Motor neuron (in vitro differentiated cells): Measurements from ENCODE around the gene BCAT1. TPM values are rescaled to one million over a fixed set of nuclear protein-coding genes. Genes with fewer than 3 reads are reported as not detected.

Experiments used
- ATAC-seq, 8 experiments: fragments of 200-7000 bp; cut with Tn5 transposase; replicated peaks in 6 of 8; 2 replicates each; pipeline ENCODE4 v1.8.0; 2021; ENCODE audit warnings: mild to moderate bottlenecking in 8 of 8, moderate library complexity in 8 of 8
- H3K27ac ChIP-seq, 2 donors: fragments of 250-450 bp; sonication (Bioruptor Pico); 2 replicates each; pipeline ENCODE4 v1.9.0; 2021; ENCODE audit warnings: antibody characterized with exemption in 2 of 2, mild to moderate bottlenecking in 2 of 2, moderate library complexity in 1 of 2
- H3K4me1 ChIP-seq, 2 donors: fragments of 250-450 bp; sonication (Bioruptor Pico); replicated peaks in 1 of 2; 2 replicates each; pipeline ENCODE4 v1.6.1; 2021; ENCODE audit warnings: antibody characterized with exemption in 2 of 2, mild to moderate bottlenecking in 2 of 2, moderate library complexity in 1 of 2
- H3K4me3 ChIP-seq, 5 donors: fragments of 250-450 bp; sonication (Bioruptor Pico); 2 replicates each; pipeline ENCODE4 v1.9.0; 2021; ENCODE audit warnings: antibody characterized with exemption in 5 of 5, mild to moderate bottlenecking in 5 of 5, moderate library complexity in 4 of 5
- WGBS, 10 experiments: fragments of 450-650 bp; shearing (Covaris generic); methylation state at CpG; one replicate each; pipeline ENCODE4 v1.0.0; 2022; 5-methylcytosine and 5-hydroxymethylcytosine counted together
- in situ Hi-C, 9 experiments: fragments of 400-800 bp; cut with MboI; loops; one replicate each; pipeline ENCODE4 v1.15.0; 2021; ENCODE audit warnings: low sequenced_read_pairs in 9 of 9, low pct_unique_long_range_greater_than_20kb in 2 of 9; ENCODE audit not compliant: unreplicated experiment in 9 of 9
- total RNA-seq, 8 experiments: library from RNA; unstranded; fragments of 300-600 nt; gene quantifications; 2 replicates each; pipeline versions ENCODE4 v1.2.3 to v1.2.4, GENCODE V29; 2022

Gene BCAT1
- total RNA-seq, 8 experiments from 2014 or later, result 3.1 to 181 (median 97.1) TPM

DNA sequence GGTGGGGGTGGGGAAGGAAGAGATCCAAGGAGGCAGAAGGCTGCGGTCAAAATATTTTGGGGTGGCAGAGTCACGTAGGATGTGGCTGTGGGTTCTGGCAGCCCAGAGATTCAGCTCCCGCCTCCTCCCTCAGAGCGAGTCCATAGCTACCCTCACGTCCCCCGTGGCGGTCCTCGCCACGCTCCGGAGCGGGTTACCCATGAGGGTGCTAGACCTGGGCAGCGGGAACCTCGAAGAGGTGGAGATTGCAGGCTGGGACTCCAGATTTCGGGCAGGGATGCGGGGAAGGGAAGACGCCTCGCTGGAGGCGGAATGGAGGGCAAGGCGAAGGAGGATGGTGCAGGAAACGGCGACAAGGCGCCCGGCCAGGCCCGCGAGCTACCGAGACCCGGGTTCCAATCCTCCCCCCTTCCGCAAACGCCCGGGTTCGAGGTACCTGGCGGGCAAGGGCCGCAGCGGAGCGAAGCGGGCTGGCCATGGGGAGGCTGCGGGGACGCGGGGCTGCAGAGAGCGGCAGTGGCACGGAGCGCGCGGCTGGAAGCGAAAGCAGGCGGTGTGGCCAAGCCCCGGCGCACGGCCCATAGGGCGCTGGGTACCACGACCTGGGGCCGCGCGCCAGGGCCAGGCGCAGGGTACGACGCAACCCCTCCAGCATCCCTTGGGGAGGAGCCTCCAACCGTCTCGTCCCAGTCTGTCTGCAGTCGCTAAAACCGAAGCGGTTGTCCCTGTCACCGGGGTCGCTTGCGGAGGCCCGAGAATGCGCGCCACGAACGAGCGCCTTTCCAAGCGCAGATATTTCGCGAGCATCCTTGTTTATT lies 46.2 kb downstream of the BCAT1 start:
- WGBS, 10 experiments, result 0 to 40% (median 2%) methylated on average over 1 to 27 of the region's 74 CpGs; no CpG with 5 or more reads in 3 of the 10 experiments
- peak overlapping the region; percentile 57 to 76 for H3K27ac ChIP-seq

DNA sequence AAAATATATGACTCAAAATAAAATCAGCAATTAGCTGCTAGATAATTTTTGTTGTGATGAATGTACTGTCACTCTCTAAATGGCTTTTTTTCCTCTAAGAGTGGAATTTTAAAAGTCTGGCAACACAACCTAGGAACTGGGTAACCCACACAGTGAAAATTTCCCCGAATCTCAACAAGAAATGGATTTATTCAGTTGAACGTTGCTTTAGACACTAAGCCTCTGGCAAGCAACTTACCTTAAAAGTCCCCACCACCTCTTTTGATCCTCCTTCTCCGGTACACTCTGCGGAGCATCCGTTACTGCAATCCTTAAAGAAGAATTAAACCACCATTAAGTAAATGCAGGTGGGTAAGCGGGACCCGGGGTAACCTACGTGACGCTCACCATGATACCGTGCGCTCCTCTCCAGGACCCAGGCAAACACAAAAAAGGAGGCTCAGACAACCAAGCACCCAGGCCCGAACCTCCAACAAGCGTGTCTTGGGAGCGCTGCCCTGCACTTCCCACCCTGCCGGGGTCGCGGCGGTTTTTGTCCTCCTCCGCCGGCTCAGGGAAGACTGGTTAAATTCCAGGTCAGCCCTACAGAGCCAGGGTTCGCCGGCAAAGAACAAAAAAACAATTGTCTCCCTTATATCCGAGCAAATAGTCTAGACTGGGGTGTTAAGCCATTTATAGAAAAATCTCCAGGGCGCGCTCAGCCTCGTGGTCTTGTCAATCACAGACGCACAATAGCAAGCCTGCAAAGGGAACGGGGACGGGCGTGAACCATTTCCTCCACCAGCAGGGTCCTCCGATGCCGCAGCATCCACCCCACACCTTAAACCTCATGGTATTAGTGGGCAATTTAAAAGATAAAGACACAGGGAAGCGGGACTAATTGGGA lies 47.1 kb downstream of the BCAT1 start:
- Histone ChIP-seq H3K4me3 (peak overlapping the region; percentile 27 to 47 (median 38)), H3K4me1 (peaks cover 21 to 38% of the 10 kb centered on the region in 2 donors), H3K27ac (peak overlapping the region; percentile 57 to 76)
- in situ Hi-C loops, result no loop called here
- peak in 5 of 8 experiments; percentile 54 to 65 (median 59) for ATAC-seq
- 0 to 80% (median 30%) methylated on average over 1 to 25 of the region's 33 CpGs; no CpG with 5 or more reads in 1 of the 10 experiments for WGBS, 10 experiments

More for the DNA sequence above, 46.2 kb downstream of the BCAT1 start:
- H3K4me1 ChIP-seq, result peaks cover 21 to 38% of the 10 kb centered on the region in 2 donors
- in situ Hi-C loops, result no loop called here
- peak overlapping the region; percentile 27 to 47 (median 38) for H3K4me3 ChIP-seq
- peak; percentile 40 to 80 (median 62) for ATAC-seq

DNA sequence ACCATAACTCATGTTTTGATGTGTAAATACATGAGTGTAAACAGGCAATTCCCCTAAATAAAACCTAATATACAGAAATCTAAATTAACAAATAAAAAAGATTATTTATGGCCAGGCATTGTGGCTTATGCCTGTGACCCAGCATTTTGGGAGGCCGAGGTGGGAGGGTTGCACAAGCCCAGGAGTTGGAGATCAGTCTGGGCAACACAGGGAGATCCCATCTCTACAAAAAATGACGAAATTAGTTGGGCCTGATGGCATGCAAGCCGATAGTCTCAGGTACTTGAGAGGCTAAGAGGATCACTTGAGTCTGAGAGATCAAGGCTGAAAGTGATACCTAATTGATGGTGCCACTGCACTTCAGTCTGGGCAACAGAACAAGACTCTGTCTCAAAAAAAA lies 48.7 kb downstream of the BCAT1 start:
- no peak overlapping the region for H3K27ac ChIP-seq
- 20 to 100% (median 92%) methylated on average over 1 to 3 of the region's 3 CpGs; no CpG with 5 or more reads in 1 of the 10 experiments for WGBS, 10 experiments
- ATAC-seq, result no peak
- H3K4me3 ChIP-seq, result no peak overlapping the region
- peaks cover 21 to 33% of the 10 kb centered on the region in 2 donors for H3K4me1 ChIP-seq
- in situ Hi-C loops, result no loop called here

DNA sequence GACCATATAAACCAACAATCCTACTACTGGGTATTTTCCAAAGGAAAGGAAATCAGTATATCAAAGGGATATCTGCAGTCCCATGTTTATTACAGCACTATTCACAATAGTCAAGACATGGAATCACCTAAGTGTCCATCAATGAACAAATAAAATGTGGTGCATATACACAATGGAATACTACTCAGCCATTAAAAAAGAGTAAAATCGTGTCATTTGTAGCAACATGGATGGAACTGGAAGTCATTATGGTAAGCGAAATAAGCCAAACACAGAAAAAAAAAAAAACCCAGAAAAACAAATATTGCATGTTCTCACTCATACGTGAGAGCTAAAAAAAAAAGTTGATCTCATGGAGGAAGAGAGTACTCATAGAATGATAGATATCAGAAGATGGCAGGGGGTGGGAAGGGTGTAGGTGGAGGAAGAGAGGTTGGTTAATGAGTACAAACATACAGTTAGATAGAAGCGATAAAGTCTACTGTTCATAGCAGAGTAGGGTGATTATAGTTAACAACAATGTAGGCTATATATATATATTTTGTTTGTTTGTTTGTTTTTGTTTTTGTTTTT lies 49.3 kb downstream of the BCAT1 start:
- WGBS, 10 experiments, result 78 to 100% (median 96%) methylated on average over 2 to 4 of the region's 4 CpGs
- no peak for ATAC-seq
- H3K27ac ChIP-seq, result no peak overlapping the region
- no peak overlapping the region for H3K4me3 ChIP-seq
- in situ Hi-C loops, result no loop called here
- peaks cover 23 to 28% of the 10 kb centered on the region in 2 donors for H3K4me1 ChIP-seq

DNA sequence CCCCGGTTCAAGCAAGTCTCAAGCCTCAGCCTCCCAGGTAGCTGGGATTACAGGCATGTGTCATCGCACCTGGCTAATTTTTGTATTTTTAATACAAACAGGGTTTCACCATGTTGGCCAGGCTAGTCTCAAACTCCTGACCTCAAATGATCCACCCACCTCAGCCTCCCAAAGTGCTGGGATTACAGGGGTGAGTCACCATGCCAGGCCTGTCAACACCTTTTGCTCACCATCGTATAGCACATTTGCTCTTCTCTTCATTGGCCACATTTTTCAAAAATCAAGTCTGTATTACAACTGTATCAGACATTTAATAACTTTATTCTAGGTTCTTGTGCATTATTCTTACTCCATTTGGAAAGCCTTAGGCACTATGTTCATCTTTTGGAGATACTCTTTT lies 50.3 kb downstream of the BCAT1 start:
- no peak overlapping the region for H3K4me3 ChIP-seq
- peaks cover 21 to 22% of the 10 kb centered on the region in 2 donors for H3K4me1 ChIP-seq
- WGBS, 10 experiments, result 30 to 100% (median 83%) methylated on average over 1 to 3 of the region's 3 CpGs; no CpG with 5 or more reads in 3 of the 10 experiments
- in situ Hi-C loops, result no loop called here
- ATAC-seq, result no peak
- no peak overlapping the region for H3K27ac ChIP-seq

DNA sequence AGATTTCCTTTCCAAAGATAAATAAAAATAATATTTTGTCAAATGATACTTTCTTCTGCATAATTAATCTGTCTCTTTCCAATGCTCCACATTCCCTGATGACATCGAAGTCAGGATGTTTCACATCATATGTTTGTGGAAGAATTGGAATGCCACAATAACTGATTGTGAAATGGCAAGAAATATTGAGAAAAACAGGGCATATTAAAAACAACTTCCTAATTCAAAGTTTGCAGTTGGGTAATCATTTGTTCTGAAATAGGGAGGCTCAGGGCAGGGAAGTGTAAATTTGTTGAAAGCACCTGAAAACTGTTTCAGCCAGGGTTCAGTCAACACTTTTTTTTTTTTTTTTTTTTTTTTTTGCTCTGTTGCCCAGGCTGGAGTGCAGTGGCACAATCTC lies 50.7 kb downstream of the BCAT1 start:
- 46 to 100% (median 100%) methylated on average over 1 of the region's 1 CpG; no CpG with 5 or more reads in 2 of the 10 experiments for WGBS, 10 experiments
- no peak for ATAC-seq
- H3K27ac ChIP-seq, result no peak overlapping the region
- no peak overlapping the region for H3K4me3 ChIP-seq
- in situ Hi-C loops, result no loop called here
- H3K4me1 ChIP-seq, result peaks cover 17 to 19% of the 10 kb centered on the region in 2 donors

DNA sequence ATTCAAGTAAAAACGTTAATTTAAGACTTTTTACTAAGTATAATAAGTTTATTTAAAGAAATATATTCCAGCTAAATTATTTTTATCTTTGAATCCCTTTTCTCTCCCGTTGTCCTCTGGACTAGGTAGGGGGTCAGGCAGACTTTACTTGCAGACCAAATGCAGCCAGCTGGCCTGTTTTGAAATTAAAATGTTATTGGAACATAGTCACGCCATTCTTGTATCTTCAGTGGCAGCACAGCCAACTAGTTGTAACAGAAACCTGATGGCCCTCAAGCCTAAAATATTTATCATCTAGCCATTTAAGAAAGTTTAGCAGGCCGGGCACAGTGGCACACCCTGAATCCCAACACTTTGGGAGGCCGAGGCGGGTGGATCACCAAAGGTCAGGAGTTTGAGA lies 52.7 kb downstream of the BCAT1 start:
- in situ Hi-C loops, result no loop called here
- 43 to 100% (median 88%) methylated on average over 1 to 6 of the region's 6 CpGs for WGBS, 10 experiments
- ATAC-seq, result no peak
- Histone ChIP-seq H3K4me1 (peaks cover 6 to 7% of the 10 kb centered on the region in 2 donors), H3K4me3 (no peak overlapping the region), H3K27ac (no peak overlapping the region)

DNA sequence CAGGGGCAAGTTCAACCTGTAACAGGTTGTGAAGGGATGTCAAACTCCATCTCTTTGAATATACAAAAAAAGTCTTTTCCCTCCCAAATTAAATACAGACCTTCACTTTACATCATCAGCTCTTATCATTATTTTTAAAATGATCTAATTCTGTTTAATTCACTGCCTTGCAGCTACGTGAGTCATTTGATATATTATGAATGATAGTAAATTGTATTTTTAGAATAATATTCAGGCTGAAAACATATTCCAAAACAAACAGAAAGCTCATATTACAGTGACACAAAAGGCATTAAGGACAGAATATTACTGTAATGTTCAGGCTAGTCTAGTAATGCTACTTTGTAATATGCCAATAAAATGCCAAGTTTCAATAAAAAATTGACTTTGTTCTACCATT lies 53.3 kb downstream of the BCAT1 start:
- no peak for ATAC-seq
- H3K27ac ChIP-seq, result no peak overlapping the region
- H3K4me3 ChIP-seq, result no peak overlapping the region
- H3K4me1 ChIP-seq, result peaks cover 1 to 4% of the 10 kb centered on the region in 2 donors
- in situ Hi-C loops, result no loop called here
- WGBS, 10 experiments, result 25 to 100% (median 86%) methylated on average over 1 of the region's 1 CpG; no CpG with 5 or more reads in 2 of the 10 experiments

DNA sequence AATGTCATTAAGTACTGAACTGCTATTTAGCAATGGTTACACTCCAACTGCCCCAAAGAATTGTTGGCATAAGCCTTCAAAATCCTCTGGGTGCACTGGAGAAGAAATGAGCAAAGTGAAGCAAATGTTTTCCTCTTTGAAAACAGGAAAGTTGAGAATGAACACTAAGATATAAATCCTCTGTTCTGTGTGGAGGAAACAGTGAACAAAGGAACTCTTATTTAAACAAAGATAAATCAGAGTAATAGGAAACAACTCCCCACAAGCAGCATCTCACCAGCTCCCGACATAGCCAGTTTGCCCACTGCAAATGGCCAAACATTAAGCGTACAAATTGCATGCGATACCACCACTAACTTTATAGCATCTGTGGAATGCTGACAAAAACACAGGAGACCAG lies 54.0 kb downstream of the BCAT1 start:
- H3K4me1 ChIP-seq, result peaks cover 0 to 2% of the 10 kb centered on the region in 2 donors
- in situ Hi-C loops, result no loop called here
- no peak overlapping the region for H3K4me3 ChIP-seq
- ATAC-seq, result peak in 2 of 8 experiments; percentile 38 to 61
- 20 to 100% (median 80%) methylated on average over 1 to 3 of the region's 3 CpGs; no CpG with 5 or more reads in 3 of the 10 experiments for WGBS, 10 experiments
- H3K27ac ChIP-seq, result no peak overlapping the region

DNA sequence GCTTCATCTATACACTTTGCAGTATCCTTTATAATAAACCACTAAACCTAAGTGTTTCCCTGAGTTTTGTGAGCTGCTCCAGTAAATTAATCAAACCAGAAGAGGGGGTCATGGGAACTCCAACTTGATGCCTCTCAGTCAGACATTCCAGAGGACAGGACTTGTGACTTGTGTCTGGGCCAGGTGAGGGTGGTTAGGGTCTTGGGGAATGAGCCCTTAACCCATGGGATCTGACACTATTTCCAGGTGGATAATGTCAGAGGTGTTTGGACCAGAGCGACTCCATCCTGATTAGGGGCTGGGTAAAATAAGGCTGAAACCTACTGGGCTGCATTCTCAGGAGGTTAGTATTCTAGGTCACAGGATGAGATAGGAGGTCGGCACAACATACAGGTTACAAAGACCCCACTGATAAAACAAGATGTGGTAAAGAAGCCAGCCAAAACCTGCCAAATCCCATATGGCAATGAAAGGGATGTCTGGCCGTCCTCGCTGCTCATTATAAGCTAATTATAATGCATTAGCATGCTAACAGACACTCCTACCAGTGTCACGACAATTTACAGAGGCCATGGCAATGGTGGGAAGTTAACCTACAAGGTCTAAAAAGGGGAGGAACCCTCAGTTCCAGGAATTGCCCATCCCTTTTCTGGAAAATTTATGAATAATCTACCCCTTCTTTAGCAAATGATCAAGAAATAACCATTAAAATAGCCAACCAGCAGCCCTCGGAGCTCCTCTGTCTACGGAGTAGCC lies 58.7 kb downstream of the BCAT1 start:
- 60 to 100% (median 96%) methylated on average over 1 to 5 of the region's 7 CpGs; no CpG with 5 or more reads in 3 of the 10 experiments for WGBS, 10 experiments
- Histone ChIP-seq H3K27ac (no peak overlapping the region), H3K4me1 (peaks cover 0 to 2% of the 10 kb centered on the region in 2 donors), H3K4me3 (no peak overlapping the region)
- ATAC-seq, result peak in 3 of 8 experiments; percentile 32 to 82 (median 68)
- in situ Hi-C loops, result no loop called here

DNA sequence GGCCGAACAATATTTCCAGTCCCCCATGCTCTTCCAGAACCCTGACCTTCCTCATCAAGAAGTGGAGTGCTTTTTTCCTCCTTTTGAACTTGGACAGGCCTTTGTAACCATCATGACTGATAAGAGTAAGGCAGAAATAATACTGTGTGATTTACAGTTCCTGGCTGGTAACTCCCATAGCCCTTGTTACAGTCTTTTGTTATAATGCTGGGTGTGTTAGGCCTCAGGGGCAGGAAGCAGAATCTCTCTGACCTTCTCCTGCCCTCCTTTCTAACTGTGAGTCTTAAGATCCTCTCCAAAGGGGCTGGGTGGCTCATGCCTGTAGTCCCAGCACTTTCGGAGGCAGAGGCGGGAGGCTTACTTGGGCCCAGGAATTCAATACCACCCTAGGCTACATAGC lies 59.5 kb downstream of the BCAT1 start:
- WGBS, 10 experiments, result 60 to 100% (median 80%) methylated on average over 1 to 3 of the region's 3 CpGs; no CpG with 5 or more reads in 5 of the 10 experiments
- peak in 4 of 8 experiments; percentile 16 to 82 (median 42) for ATAC-seq
- Histone ChIP-seq H3K4me1 (no peaks in the 10 kb centered on the region), H3K27ac (no peak overlapping the region), H3K4me3 (no peak overlapping the region)
- in situ Hi-C loops, result no loop called here

DNA sequence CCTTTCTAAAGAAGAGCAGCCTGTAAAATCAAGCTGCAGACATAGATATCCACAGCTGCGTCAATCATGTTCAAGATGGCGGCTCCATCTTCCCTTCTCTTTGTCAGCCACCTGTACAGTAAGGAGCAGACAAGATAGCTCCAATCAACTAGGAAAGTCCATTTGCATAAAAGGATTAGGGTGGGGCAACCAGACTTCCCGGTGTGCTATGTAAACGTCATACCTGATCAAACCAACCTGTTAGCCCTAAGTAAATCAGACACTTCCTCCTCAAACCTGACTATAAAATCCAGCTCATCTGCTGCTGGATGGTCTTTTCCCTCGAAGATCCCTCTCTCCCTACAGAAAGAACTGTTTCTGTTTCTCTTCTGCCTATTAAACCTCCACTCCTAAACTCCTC lies 60.1 kb downstream of the BCAT1 start:
- ATAC-seq, result no peak
- in situ Hi-C loops, result no loop called here
- 77 to 100% (median 87%) methylated on average over 1 to 5 of the region's 5 CpGs; no CpG with 5 or more reads in 3 of the 10 experiments for WGBS, 10 experiments

More for the DNA sequence above, 60.1 kb downstream of the BCAT1 start:
- no peaks in the 10 kb centered on the region for H3K4me1 ChIP-seq
- no peak overlapping the region for H3K4me3 ChIP-seq
- no peak overlapping the region for H3K27ac ChIP-seq
